HCT116 (cell line): ENCODE data around the gene CTBP2. TPM values are rescaled to one million over a fixed set of nuclear protein-coding genes. Genes with fewer than 3 reads are reported as not detected.

Source experiments
- ATAC-seq: fragments of 200-7000 bp; cut with Tn5 transposase; 2 replicates; pipeline ENCODE4 v1.9.1; 2020; ENCODE audit warnings: mild to moderate bottlenecking, moderate library complexity
- BruUV-seq: library from RNA; stranded (reverse); fragments of 400-500 nt; replicated peaks from 2 replicates; lab custom pipeline; 2021; lab: Mats Ljungman, UMichigan
- CTCF ChIA-PET: fragments of 300-600 bp; sonication (Branson Sonifier 250); formaldehyde crosslinking; loops from one replicate; lab custom pipeline; 2021; ENCODE audit warnings: antibody characterized with exemption; lab: Charles Lee
- POLR2A ChIA-PET: fragments of 300-600, 350-600 bp; sonication (Branson Sonifier 250); formaldehyde crosslinking; loops from one replicate; lab custom pipeline; 2021; ENCODE audit warnings: antibody characterized with exemption; lab: Charles Lee
- RAD21 ChIA-PET, 2 experiments: fragments of 300-600 bp; sonication (Branson Sonifier 250); formaldehyde crosslinking; loops; one replicate each; lab custom pipeline; 2023; ENCODE audit warnings: low total read pairs in 2 of 2; ENCODE audit not compliant: uncharacterized antibody in 2 of 2, unreplicated experiment in 2 of 2, low non-redundant PET in 1 of 2; lab: Charles Lee
- DNase-seq: peaks from one replicate; pipeline ENCODE4 v3.0.0-alpha.2; 2010; ENCODE audit warnings: low read depth, low spot score
- H2AFZ ChIP-seq: fragments of 200-600 bp; shearing (Covaris generic), sonication (generic); 2 replicates; pipeline ENCODE4 v1.6.1; 2017; ENCODE audit warnings: low read depth, mixed run types, mixed read lengths, antibody characterized with exemption, low read length; ENCODE audit not compliant: poor library complexity, severe bottlenecking
- H3K27ac ChIP-seq: 2 replicates; pipeline ENCODE4 v1.5.1; 2012; ENCODE audit warnings: low read depth, low read length
- H3K27me3 ChIP-seq: fragments of 200-600 bp; sonication (generic); 2 replicates; pipeline ENCODE4 v1.6.1; 2016; ENCODE audit warnings: mixed run types, low read length, mixed read lengths; ENCODE audit not compliant: insufficient read depth
- H3K36me3 ChIP-seq, 2 experiments: fragments of 200-500 bp in 1 of 2; fragments of 200-600 bp in 1 of 2; sonication (Bioruptor generic) in 1 of 2; sonication (generic) in 1 of 2; 2 replicates each; pipeline versions ENCODE4 v1.5.1 to v1.6.1; 2014 to 2016; ENCODE audit warnings: low read length in 2 of 2, inconsistent platforms in 1 of 2, mixed read lengths in 1 of 2, mixed run types in 1 of 2; ENCODE audit not compliant: insufficient read depth in 2 of 2, control insufficient read depth in 1 of 2
- H3K4me1 ChIP-seq, 2 experiments: fragments of 200-600 bp in 1 of 2; sonication (generic) in 1 of 2; 2 replicates each; pipeline versions ENCODE4 v1.5.1 to v1.6.1; 2012 to 2017; ENCODE audit warnings: low read length in 2 of 2, inconsistent platforms in 1 of 2, mild to moderate bottlenecking in 1 of 2, mixed read lengths in 1 of 2, mixed run types in 1 of 2, moderate library complexity in 1 of 2; ENCODE audit not compliant: insufficient read depth in 2 of 2, control insufficient read depth in 1 of 2
- H3K4me2 ChIP-seq: fragments of 200-600 bp; sonication (generic); 2 replicates; pipeline ENCODE4 v1.6.1; 2017; ENCODE audit warnings: mixed run types, low read length, mixed read lengths
- H3K4me3 ChIP-seq, 2 experiments: fragments of 200-600 bp in 1 of 2; sonication (generic) in 1 of 2; replicated peaks in 1 of 2; 2 replicates each; pipeline ENCODE4 v1.5.1; 2011 to 2016; ENCODE audit warnings: low read length in 2 of 2, control low read depth in 1 of 2, low read depth in 1 of 2, mild to moderate bottlenecking in 1 of 2, mixed read lengths in 1 of 2, mixed run types in 1 of 2
- H3K79me2 ChIP-seq: fragments of 200-600 bp; sonication (generic); 2 replicates; pipeline ENCODE4 v1.6.1; 2017; ENCODE audit warnings: mild to moderate bottlenecking, mixed run types, low read length, moderate library complexity, mixed read lengths; ENCODE audit not compliant: insufficient read depth
- H3K9ac ChIP-seq: fragments of 200-600 bp; sonication (generic); 2 replicates; pipeline ENCODE4 v1.6.1; 2016; ENCODE audit warnings: low read length, mixed read lengths
- H3K9me2 ChIP-seq: fragments of 200-600 bp; sonication (generic), shearing (Covaris generic); 2 replicates; pipeline ENCODE4 v1.6.1; 2017; ENCODE audit warnings: mixed run types, mild to moderate bottlenecking, moderate library complexity; ENCODE audit not compliant: insufficient read depth
- H3K9me3 ChIP-seq, 2 experiments: fragments of 200-500 bp in 1 of 2; fragments of 200-600 bp in 1 of 2; sonication (Bioruptor generic) in 1 of 2; sonication (generic) in 1 of 2; 2 replicates each; pipeline ENCODE4 v1.6.1; 2014 to 2017; ENCODE audit warnings: low read length in 2 of 2, mixed read lengths in 2 of 2, inconsistent platforms in 1 of 2, low read depth in 1 of 2, mild to moderate bottlenecking in 1 of 2, mixed run types in 1 of 2, moderate library complexity in 1 of 2; ENCODE audit not compliant: control insufficient read depth in 1 of 2, insufficient read depth in 1 of 2
- H4K20me1 ChIP-seq: fragments of 200-600 bp; sonication (generic), shearing (Covaris generic); 2 replicates; pipeline ENCODE4 v1.6.1; 2017; ENCODE audit warnings: mixed run types, mild to moderate bottlenecking, moderate library complexity; ENCODE audit not compliant: insufficient read depth
- CTCF ChIP-seq, 3 experiments: fragments of 200-600 bp in 1 of 3; sonication (generic) in 1 of 3; IDR thresholded peaks in 2 of 3; conservative IDR thresholded peaks in 1 of 3; 2 replicates each; pipeline ENCODE4 v1.5.1; 2012 to 2017; ENCODE audit warnings: low read depth in 2 of 3, low read length in 2 of 3, antibody characterized with exemption in 1 of 3, borderline replicate concordance in 1 of 3, control low read depth in 1 of 3, mild to moderate bottlenecking in 1 of 3, mixed read lengths in 1 of 3, mixed run types in 1 of 3, moderate library complexity in 1 of 3; ENCODE audit not compliant: insufficient read depth in 1 of 3
- EZH2phosphoT487 ChIP-seq: fragments of 200-600 bp; IDR thresholded peaks from 2 replicates; pipeline ENCODE4 v1.6.1; 2018; ENCODE audit warnings: antibody characterized with exemption, borderline replicate concordance
- FOSL1 ChIP-seq: IDR thresholded peaks from 2 replicates; pipeline ENCODE4 v1.6.1; 2012; ENCODE audit warnings: low read depth
- JUND ChIP-seq: IDR thresholded peaks from 2 replicates; pipeline ENCODE4 v1.6.1; 2012
- POLR2AphosphoS5 ChIP-seq: IDR thresholded peaks from 2 replicates; pipeline ENCODE4 v1.6.1; 2011; ENCODE audit warnings: mild to moderate bottlenecking, low read depth, low read length, moderate library complexity
- REST ChIP-seq: IDR thresholded peaks from 2 replicates; pipeline ENCODE4 v1.6.1; 2012; ENCODE audit warnings: low read depth
- SIN3A ChIP-seq: IDR thresholded peaks from 2 replicates; pipeline ENCODE4 v1.6.1; 2012; ENCODE audit warnings: low read depth
- SP1 ChIP-seq: IDR thresholded peaks from 2 replicates; pipeline ENCODE4 v1.6.1; 2012; ENCODE audit warnings: low read depth
- SRF ChIP-seq: IDR thresholded peaks from 2 replicates; pipeline ENCODE4 v1.6.1; 2012; ENCODE audit warnings: low read depth
- ZBTB33 ChIP-seq: IDR thresholded peaks from 2 replicates; pipeline ENCODE4 v1.6.1; 2011; ENCODE audit warnings: mild to moderate bottlenecking, low read length, moderate library complexity; ENCODE audit not compliant: insufficient replicate concordance; ENCODE audit errors: extremely low read depth
- ZFX ChIP-seq: fragments of 450-650 bp; IDR thresholded peaks from 2 replicates; pipeline ENCODE4 v1.6.1; 2017
- intact Hi-C: fragments of 100-400 bp; cut with micrococcal nuclease; formaldehyde crosslinking; loops from 2 replicates; pipeline ENCODE4 v1.10.0; 2022
- total RNA-seq: library from RNA; stranded (reverse); gene quantifications from one replicate; pipeline ENCODE4 v1.2.1, GENCODE V29; 2021; ENCODE audit not compliant: unreplicated experiment

CTBP2 gene
- total RNA-seq, 1 experiment from 2014 or later, result 144 TPM

- H3K27me3 ChIP-seq, result no peaks in the 10 kb centered on the region
- TF ChIP-seq ZBTB33 (no peak), EZH2phosphoT487 (no peak), JUND (no peak), SRF (no peak), SP1 (no peak), ZFX (no peak), CTCF (IDR thresholded peaks at IDR 0.05 in 2 of 3, conservative IDR thresholded peaks at IDR 0.05 in 1 of 3; ENCODE audit: borderline replicate concordance in 1 of 3, insufficient read depth in 1 of 3, low read depth in 2 of 3, low read length in 2 of 3) (no peak), POLR2AphosphoS5 (no peak), SIN3A (no peak), REST (no peak), FOSL1 (no peak)
- TF ChIP-seq, all 23 proteins: peak for 0
- Histone ChIP-seq H3K4me1 (peaks cover 66 to 82% of the 10 kb centered on the region in 2 experiments), H3K9ac (peak overlapping the region; percentile 66), H3K4me3 (no peak overlapping the region), H3K9me2 (no peaks in the 10 kb centered on the region), H3K4me2 (peak overlapping the region; percentile 77), H4K20me1 (no peaks in the 10 kb centered on the region), H3K36me3 (no peaks in the 10 kb centered on the region), H2AFZ (no peak overlapping the region), H3K27ac (peak overlapping the region; percentile 80), H3K9me3 (no peaks in the 10 kb centered on the region), H3K79me2 (peaks cover 99% of the 10 kb centered on the region)
- ATAC-seq (no peak), DNase-seq (no peak)
- ChIA-PET RAD21 (no interaction called here), POLR2A (no interaction called here), CTCF (no interaction called here)
- BruUV-seq, result no TSS peak
- intact Hi-C loops, result loop anchor here (5.0 kb wide), 1 partner anchor 60 kb away; no protein-coding TSS in a partner anchor
Observed at GRCh38 chr10:125122566-125122965, 37.8 kb downstream of the CTBP2 start.
